22Rv1 (cell line): ENCODE measurements around the gene CCL22.

Experiments
- CTCF ChIP-seq: fragments of 450-650 bp; IDR thresholded peaks from 2 replicates; pipeline ENCODE4 v1.5.1; 2017; ENCODE audit warnings: mild to moderate bottlenecking
- ZFX ChIP-seq: fragments of 450-650 bp; IDR thresholded peaks from 2 replicates; pipeline ENCODE4 v1.6.1; 2017; ENCODE audit warnings: antibody characterized with exemption, borderline replicate concordance

GRCh38 chr16:57331355-57331754 is 27.2 kb upstream of the CCL22 start:
- no peak for TF ChIP-seq CTCF
- TF ChIP-seq ZFX: no peak
